ENCODE data around the gene SHMT2. TPM values are rescaled to one million over a fixed set of nuclear protein-coding genes. Genes with fewer than 3 reads are reported as not detected.
A peak's percentile ranks its signal among the peaks of the same experiment; 100 is the strongest.

Gene SHMT2
- total and polyA plus RNA-seq, 2 donors (not counting 1 experiment from before 2014, with no cell fraction given) = 154 to 380 TPM

DNA sequence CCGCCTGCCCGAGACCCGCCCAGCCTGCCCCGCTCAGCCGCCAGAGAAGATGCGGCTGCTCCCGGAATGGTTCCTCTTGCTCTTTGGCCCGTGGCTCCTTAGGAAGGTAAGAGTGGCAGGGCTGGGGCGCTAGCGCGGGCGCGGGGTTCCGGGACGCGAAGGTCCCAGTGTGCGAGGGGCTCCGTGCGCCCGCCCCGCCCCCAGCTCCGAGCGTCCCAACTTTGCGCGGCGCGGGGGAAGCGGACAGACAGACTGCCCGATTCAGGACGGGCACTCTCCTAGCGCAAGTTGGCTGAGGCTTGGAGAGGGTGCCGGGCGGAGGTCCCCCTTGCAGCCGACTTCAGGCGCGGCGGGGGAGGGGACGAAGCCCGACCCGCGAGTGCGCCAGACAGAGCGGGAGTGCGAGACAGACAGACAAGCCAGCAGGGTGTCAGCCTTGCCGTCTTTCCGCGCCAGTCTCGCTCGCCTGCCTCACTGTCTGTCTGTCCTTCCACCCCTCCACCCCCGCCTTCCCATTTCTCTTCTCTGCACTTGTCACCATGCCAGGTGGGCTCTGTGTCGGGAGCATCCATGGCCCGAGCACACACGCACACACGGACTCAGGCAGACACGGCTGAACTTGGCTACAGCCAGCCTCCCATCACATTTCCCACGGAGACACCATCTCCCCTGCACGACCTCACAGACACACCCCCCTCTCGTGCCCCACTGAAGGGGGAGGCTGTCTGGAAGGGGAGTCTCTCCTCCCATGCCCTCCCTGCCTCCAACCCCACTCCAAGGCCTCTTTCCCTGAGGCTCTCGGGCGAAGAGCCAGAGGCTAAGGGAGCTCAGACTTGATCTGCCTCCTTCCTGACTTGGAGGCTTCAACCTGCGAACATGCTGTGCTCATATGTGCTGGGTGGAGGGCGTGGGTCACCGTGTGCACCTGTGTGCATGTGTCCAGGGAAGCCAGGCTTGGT is 12.3 kb upstream of the SHMT2 start:
- Histone ChIP-seq H3K36me3 (ENCODE audit: control insufficient read depth, insufficient read depth, low read length) (peaks cover 8% of the 10 kb centered on the region), H4K20me1 (ENCODE audit: control insufficient read depth, extremely low read depth, insufficient read depth, low read length) (no peaks in the 10 kb centered on the region), H3K4me3 (replicated peaks in 1 of 4; ENCODE audit: control extremely low read depth in 1 of 4, insufficient read depth in 1 of 4, low read depth in 3 of 4, low read length in 4 of 4) (peak overlapping the region; percentile 9 to 57 (median 20)), H3K4me2 (ENCODE audit: extremely low read depth, insufficient read depth, low read length) (peak overlapping the region; percentile 44), H3K27ac (ENCODE audit: insufficient read depth, low read length) (no peak overlapping the region), H3K9ac (ENCODE audit: insufficient read depth, low read length) (peak overlapping the region; percentile 1), H2AFZ (ENCODE audit: low read length) (no peak overlapping the region), H3K9me3 (ENCODE audit: control insufficient read depth, insufficient read depth, low read depth, low read length) (no peaks in the 10 kb centered on the region), H3K79me2 (ENCODE audit: control insufficient read depth, insufficient read depth, low read length) (no peaks in the 10 kb centered on the region), H3K27me3 (ENCODE audit: control insufficient read depth, insufficient read depth, low read length) (peaks cover 48% of the 10 kb centered on the region), H3K4me1 (ENCODE audit: control insufficient read depth, extremely low read depth, insufficient read depth, low read length) (peaks cover 9% of the 10 kb centered on the region)
- no peak for DNase-seq (ENCODE audit: low read depth in 2 of 2)
- TF ChIP-seq EZH2 (IDR thresholded peaks at IDR 0.05; ENCODE audit: low read length, missing control alignments) = peak; percentile 92
- TF ChIP-seq, protein P1, sequence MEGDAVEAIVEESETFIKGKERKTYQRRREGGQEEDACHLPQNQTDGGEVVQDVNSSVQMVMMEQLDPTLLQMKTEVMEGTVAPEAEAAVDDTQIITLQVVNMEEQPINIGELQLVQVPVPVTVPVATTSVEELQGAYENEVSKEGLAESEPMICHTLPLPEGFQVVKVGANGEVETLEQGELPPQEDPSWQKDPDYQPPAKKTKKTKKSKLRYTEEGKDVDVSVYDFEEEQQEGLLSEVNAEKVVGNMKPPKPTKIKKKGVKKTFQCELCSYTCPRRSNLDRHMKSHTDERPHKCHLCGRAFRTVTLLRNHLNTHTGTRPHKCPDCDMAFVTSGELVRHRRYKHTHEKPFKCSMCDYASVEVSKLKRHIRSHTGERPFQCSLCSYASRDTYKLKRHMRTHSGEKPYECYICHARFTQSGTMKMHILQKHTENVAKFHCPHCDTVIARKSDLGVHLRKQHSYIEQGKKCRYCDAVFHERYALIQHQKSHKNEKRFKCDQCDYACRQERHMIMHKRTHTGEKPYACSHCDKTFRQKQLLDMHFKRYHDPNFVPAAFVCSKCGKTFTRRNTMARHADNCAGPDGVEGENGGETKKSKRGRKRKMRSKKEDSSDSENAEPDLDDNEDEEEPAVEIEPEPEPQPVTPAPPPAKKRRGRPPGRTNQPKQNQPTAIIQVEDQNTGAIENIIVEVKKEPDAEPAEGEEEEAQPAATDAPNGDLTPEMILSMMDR (conservative IDR thresholded peaks at IDR 0.05 in 1 of 2, IDR thresholded peaks at IDR 0.05 in 1 of 2; ENCODE audit: low read depth in 1 of 2, low read length in 2 of 2) = no peak

DNA sequence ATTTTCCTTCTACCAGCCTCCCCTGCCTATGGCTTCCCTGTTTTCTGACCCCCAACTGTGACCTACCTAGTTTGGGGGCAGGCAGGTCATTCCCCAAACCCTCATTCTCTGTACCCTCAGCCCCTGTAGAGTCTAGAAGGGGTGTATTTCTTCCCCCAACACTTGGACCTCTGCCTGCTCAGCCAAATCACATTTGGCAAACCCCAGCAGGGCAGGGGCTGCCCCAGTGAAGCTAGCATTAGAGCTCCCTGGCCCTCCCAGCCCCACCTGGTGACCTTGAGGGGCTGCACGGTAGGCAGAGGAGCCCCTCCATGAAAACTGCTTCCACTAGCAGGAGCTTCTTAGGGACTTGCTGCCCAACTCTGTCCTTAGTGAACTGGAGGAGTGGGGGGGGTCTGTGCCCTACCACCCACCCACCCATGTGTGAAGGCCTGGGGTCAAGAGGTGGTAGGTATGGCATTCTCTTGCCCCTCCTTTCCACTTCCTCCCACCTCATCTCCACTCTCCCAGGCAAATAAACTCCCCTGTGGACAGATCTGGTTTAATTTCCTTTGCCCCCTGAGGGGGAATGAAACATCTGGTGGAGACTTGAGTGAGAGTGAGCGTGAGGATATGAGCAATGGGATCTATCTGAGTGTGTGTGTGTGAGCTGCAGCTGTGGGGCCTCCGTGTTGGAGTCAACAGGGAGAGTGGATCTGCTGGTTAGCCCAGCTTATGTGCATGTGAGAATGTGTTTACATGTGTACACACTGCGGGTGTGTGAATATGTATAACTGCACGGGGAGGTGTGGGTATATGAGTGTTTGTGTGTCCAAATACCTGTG is 11.3 kb upstream of the SHMT2 start:
- H3K27me3 ChIP-seq (ENCODE audit: control insufficient read depth, insufficient read depth, low read length) = peaks cover 48% of the 10 kb centered on the region
- TF ChIP-seq EZH2 (IDR thresholded peaks at IDR 0.05; ENCODE audit: low read length, missing control alignments) = no peak
- TF ChIP-seq, protein P1 (conservative IDR thresholded peaks at IDR 0.05 in 1 of 2, IDR thresholded peaks at IDR 0.05 in 1 of 2; ENCODE audit: low read depth in 1 of 2, low read length in 2 of 2) = no peak
- peak in 1 of 2 donors; percentile 32 for DNase-seq (ENCODE audit: low read depth in 2 of 2)

More for the DNA sequence above, 11.3 kb upstream of the SHMT2 start:
- Histone ChIP-seq H2AFZ (ENCODE audit: low read length) (no peak overlapping the region), H3K9me3 (ENCODE audit: control insufficient read depth, insufficient read depth, low read depth, low read length) (no peaks in the 10 kb centered on the region), H3K36me3 (ENCODE audit: control insufficient read depth, insufficient read depth, low read length) (peaks cover 3% of the 10 kb centered on the region), H3K4me2 (ENCODE audit: extremely low read depth, insufficient read depth, low read length) (no peak overlapping the region), H3K4me1 (ENCODE audit: control insufficient read depth, extremely low read depth, insufficient read depth, low read length) (peaks cover 9% of the 10 kb centered on the region), H3K4me3 (replicated peaks in 1 of 4; ENCODE audit: control extremely low read depth in 1 of 4, insufficient read depth in 1 of 4, low read depth in 3 of 4, low read length in 4 of 4) (no peak overlapping the region), H3K79me2 (ENCODE audit: control insufficient read depth, insufficient read depth, low read length) (no peaks in the 10 kb centered on the region), H3K27ac (ENCODE audit: insufficient read depth, low read length) (no peak overlapping the region), H3K9ac (ENCODE audit: insufficient read depth, low read length) (no peak overlapping the region), H4K20me1 (ENCODE audit: control insufficient read depth, extremely low read depth, insufficient read depth, low read length) (no peaks in the 10 kb centered on the region)
